HFFc6 (cell line): ENCODE results near the gene CNPY3. TPM values are rescaled to one million over a fixed set of nuclear protein-coding genes. Genes with fewer than 3 reads are reported as not detected.
"Not testable (repeated sequence)": the region's sequence is repeated elsewhere in the genome, so short reads cannot be mapped to it uniquely, and the experiment has no call there.

Experiments used
- DNase-seq: peaks from one replicate; pipeline ENCODE4 v3.0.0-alpha.2; 2018
- H3K27ac Mint-ChIP-seq: 2 replicates; pipeline ENCODE4 v1.8.0; 2020; ENCODE audit warnings: mild to moderate bottlenecking, mixed read lengths
- H3K27me3 Mint-ChIP-seq: 2 replicates; pipeline ENCODE4 v1.8.0; 2021; ENCODE audit warnings: mild to moderate bottlenecking, moderate library complexity, mixed read lengths; ENCODE audit not compliant: insufficient read depth
- H3K36me3 Mint-ChIP-seq: 2 replicates; pipeline ENCODE4 v1.8.0; 2021; ENCODE audit warnings: low read depth, mixed read lengths
- H3K4me1 Mint-ChIP-seq: 2 replicates; pipeline ENCODE4 v1.8.0; 2020; ENCODE audit warnings: low read depth, mixed read lengths
- H3K4me3 Mint-ChIP-seq: 2 replicates; pipeline ENCODE4 v1.8.0; 2020; ENCODE audit warnings: mild to moderate bottlenecking, moderate library complexity, mixed read lengths
- H3K9me3 Mint-ChIP-seq: 2 replicates; pipeline ENCODE4 v1.8.0; 2020; ENCODE audit warnings: mild to moderate bottlenecking, mixed read lengths
- CTCF ChIP-seq: fragments of 200-600 bp; sonication (generic); IDR thresholded peaks from 2 replicates; pipeline ENCODE4 v1.5.0; 2021; ENCODE audit warnings: antibody characterized with exemption, mild to moderate bottlenecking
- total RNA-seq, 6 experiments: library from RNA; stranded (reverse); fragmentation: NEBNext Ultra II Directional; extraction: Animal tissue kit (Norgen Biotek cat#: 25700); gene quantifications; 2 replicates in 1 of 6; 3 replicates in 5 of 6; pipeline ENCODE4 v1.2.3, GENCODE V29; 2021

Gene CNPY3
- total RNA-seq, 6 experiments from 2014 or later, result 38.0 to 51.7 (median 42.5) TPM

GRCh38 chr6:42899871-42900270, 29.4 kb upstream of the CNPY3 start:
- H3K9me3 Mint-ChIP-seq, result no peaks in the 10 kb centered on the region
- no peaks in the 10 kb centered on the region for H3K36me3 Mint-ChIP-seq
- no peak overlapping the region for H3K4me3 Mint-ChIP-seq
- H3K4me1 Mint-ChIP-seq, result peaks cover 32% of the 10 kb centered on the region
- DNase-seq, result no peak
- H3K27ac Mint-ChIP-seq, result no peak overlapping the region
- no peak for TF ChIP-seq CTCF
- H3K27me3 Mint-ChIP-seq, result no peaks in the 10 kb centered on the region

GRCh38 chr6:42901538-42901957, 27.7 kb upstream of the CNPY3 start:
- no peak overlapping the region for H3K27ac Mint-ChIP-seq

GRCh38 chr6:42902429-42903263, 26.6 kb upstream of the CNPY3 start:
- H3K27me3 Mint-ChIP-seq, H3K36me3 Mint-ChIP-seq, H3K9me3 Mint-ChIP-seq, DNase-seq, H3K4me3 Mint-ChIP-seq, H3K27ac Mint-ChIP-seq: not testable (repeated sequence)
- H3K4me1 Mint-ChIP-seq, result peaks cover 32% of the 10 kb centered on the region

More at GRCh38 chr6:42901538-42901957, 27.7 kb upstream of the CNPY3 start:
- H3K9me3 Mint-ChIP-seq, result no peaks in the 10 kb centered on the region
- TF ChIP-seq CTCF, result peak; percentile 96
- no peaks in the 10 kb centered on the region; the same call in 1 of the 2 replicates for H3K27me3 Mint-ChIP-seq
- no peaks in the 10 kb centered on the region for H3K36me3 Mint-ChIP-seq
- H3K4me1 Mint-ChIP-seq, result peaks cover 32% of the 10 kb centered on the region
- peak overlapping the region; percentile 37; the same call in 1 of the 2 replicates for H3K4me3 Mint-ChIP-seq
- peak; percentile 78 for DNase-seq

GRCh38 chr6:42904467-42904866, 24.8 kb upstream of the CNPY3 start:
- DNase-seq, result no peak
- Mint-ChIP-seq H3K27me3 (no peaks in the 10 kb centered on the region; the same call in 1 of the 2 replicates), H3K4me3 (no peak overlapping the region), H3K27ac (no peak overlapping the region), H3K9me3 (no peaks in the 10 kb centered on the region), H3K4me1 (peaks cover 20% of the 10 kb centered on the region), H3K36me3 (no peaks in the 10 kb centered on the region)
- no peak for TF ChIP-seq CTCF

- H3K27me3 Mint-ChIP-seq, result no peaks in the 10 kb centered on the region; the same call in none of the 2 replicates
- H3K4me3 Mint-ChIP-seq, result no peak overlapping the region
- TF ChIP-seq CTCF, result no peak
- no peaks in the 10 kb centered on the region for H3K36me3 Mint-ChIP-seq
- H3K4me1 Mint-ChIP-seq, result peaks cover 7% of the 10 kb centered on the region
- H3K27ac Mint-ChIP-seq, result no peak overlapping the region
- no peaks in the 10 kb centered on the region for H3K9me3 Mint-ChIP-seq
- DNase-seq, result no peak
Observed at GRCh38 chr6:42907336-42907735, 21.9 kb upstream of the CNPY3 start.

GRCh38 chr6:42909835-42910234, 19.4 kb upstream of the CNPY3 start:
- no peaks in the 10 kb centered on the region for H3K36me3 Mint-ChIP-seq
- H3K4me3 Mint-ChIP-seq, result no peak overlapping the region
- no peaks in the 10 kb centered on the region; the same call in none of the 2 replicates for H3K27me3 Mint-ChIP-seq
- H3K9me3 Mint-ChIP-seq, result no peaks in the 10 kb centered on the region
- H3K27ac Mint-ChIP-seq, result no peak overlapping the region
- no peak for TF ChIP-seq CTCF
- DNase-seq, result no peak
- peaks cover 11% of the 10 kb centered on the region for H3K4me1 Mint-ChIP-seq
